GM12878 (cell line): Measurements from ENCODE around the gene DLX1.

Experiments used
- ATF3 ChIP-seq: IDR thresholded peaks from 2 replicates; pipeline ENCODE4 v1.6.1; 2011; ENCODE audit warnings: low read depth, mild to moderate bottlenecking, low read length, moderate library complexity, borderline replicate concordance; ENCODE audit errors: extremely low read depth
- GABPA ChIP-seq: IDR thresholded peaks from 2 replicates; pipeline ENCODE4 v1.6.1; 2014; ENCODE audit warnings: antibody characterized with exemption, low read depth, mild to moderate bottlenecking, inconsistent platforms
- PML ChIP-seq: IDR thresholded peaks from 2 replicates; pipeline ENCODE4 v1.6.1; 2012; ENCODE audit warnings: low read length, inconsistent platforms
- POLR2A ChIP-seq: IDR thresholded peaks from 2 replicates; pipeline ENCODE4 v1.6.1; 2011; ENCODE audit warnings: low read depth, mild to moderate bottlenecking, low read length
- RAD21 ChIP-seq: IDR thresholded peaks from 2 replicates; pipeline ENCODE4 v1.6.1; 2011; ENCODE audit warnings: mild to moderate bottlenecking, low read depth, low read length, moderate library complexity; ENCODE audit not compliant: insufficient read depth
- RAD51 ChIP-seq: fragments of 450-650 bp; IDR thresholded peaks from 2 replicates; pipeline ENCODE4 v1.6.1; 2016; ENCODE audit warnings: moderate library complexity, mild to moderate bottlenecking, inconsistent platforms
- SREBF1 ChIP-seq: IDR thresholded peaks from 2 replicates; pipeline ENCODE4 v1.6.1; 2012; ENCODE audit warnings: mild to moderate bottlenecking, low read length
- TF ChIP-seq, protein P1 (sequence below), 3 experiments: IDR thresholded peaks in 2 of 3; conservative IDR thresholded peaks in 1 of 3; 2 replicates each; pipeline ENCODE4 v1.5.1; 2011; ENCODE audit warnings: low read depth in 3 of 3, low read length in 3 of 3, mild to moderate bottlenecking in 3 of 3, control low read depth in 2 of 3, moderate library complexity in 2 of 3, inconsistent platforms in 1 of 3, mixed read lengths in 1 of 3; ENCODE audit not compliant: control insufficient read depth in 2 of 3, insufficient read depth in 1 of 3; ENCODE audit errors: extremely low read depth in 1 of 3
- TF ChIP-seq, protein P2 (sequence below): IDR thresholded peaks from 2 replicates; pipeline ENCODE4 v1.6.1; 2012; ENCODE audit warnings: mild to moderate bottlenecking, low read depth, low read length

- TF ChIP-seq, protein P1, sequence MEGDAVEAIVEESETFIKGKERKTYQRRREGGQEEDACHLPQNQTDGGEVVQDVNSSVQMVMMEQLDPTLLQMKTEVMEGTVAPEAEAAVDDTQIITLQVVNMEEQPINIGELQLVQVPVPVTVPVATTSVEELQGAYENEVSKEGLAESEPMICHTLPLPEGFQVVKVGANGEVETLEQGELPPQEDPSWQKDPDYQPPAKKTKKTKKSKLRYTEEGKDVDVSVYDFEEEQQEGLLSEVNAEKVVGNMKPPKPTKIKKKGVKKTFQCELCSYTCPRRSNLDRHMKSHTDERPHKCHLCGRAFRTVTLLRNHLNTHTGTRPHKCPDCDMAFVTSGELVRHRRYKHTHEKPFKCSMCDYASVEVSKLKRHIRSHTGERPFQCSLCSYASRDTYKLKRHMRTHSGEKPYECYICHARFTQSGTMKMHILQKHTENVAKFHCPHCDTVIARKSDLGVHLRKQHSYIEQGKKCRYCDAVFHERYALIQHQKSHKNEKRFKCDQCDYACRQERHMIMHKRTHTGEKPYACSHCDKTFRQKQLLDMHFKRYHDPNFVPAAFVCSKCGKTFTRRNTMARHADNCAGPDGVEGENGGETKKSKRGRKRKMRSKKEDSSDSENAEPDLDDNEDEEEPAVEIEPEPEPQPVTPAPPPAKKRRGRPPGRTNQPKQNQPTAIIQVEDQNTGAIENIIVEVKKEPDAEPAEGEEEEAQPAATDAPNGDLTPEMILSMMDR (IDR thresholded peaks at IDR 0.05 in 2 of 3, conservative IDR thresholded peaks at IDR 0.05 in 1 of 3; ENCODE audit: control insufficient read depth in 2 of 3, extremely low read depth in 1 of 3, insufficient read depth in 1 of 3, low read depth in 3 of 3, low read length in 3 of 3): no peak
- TF ChIP-seq, protein P2, sequence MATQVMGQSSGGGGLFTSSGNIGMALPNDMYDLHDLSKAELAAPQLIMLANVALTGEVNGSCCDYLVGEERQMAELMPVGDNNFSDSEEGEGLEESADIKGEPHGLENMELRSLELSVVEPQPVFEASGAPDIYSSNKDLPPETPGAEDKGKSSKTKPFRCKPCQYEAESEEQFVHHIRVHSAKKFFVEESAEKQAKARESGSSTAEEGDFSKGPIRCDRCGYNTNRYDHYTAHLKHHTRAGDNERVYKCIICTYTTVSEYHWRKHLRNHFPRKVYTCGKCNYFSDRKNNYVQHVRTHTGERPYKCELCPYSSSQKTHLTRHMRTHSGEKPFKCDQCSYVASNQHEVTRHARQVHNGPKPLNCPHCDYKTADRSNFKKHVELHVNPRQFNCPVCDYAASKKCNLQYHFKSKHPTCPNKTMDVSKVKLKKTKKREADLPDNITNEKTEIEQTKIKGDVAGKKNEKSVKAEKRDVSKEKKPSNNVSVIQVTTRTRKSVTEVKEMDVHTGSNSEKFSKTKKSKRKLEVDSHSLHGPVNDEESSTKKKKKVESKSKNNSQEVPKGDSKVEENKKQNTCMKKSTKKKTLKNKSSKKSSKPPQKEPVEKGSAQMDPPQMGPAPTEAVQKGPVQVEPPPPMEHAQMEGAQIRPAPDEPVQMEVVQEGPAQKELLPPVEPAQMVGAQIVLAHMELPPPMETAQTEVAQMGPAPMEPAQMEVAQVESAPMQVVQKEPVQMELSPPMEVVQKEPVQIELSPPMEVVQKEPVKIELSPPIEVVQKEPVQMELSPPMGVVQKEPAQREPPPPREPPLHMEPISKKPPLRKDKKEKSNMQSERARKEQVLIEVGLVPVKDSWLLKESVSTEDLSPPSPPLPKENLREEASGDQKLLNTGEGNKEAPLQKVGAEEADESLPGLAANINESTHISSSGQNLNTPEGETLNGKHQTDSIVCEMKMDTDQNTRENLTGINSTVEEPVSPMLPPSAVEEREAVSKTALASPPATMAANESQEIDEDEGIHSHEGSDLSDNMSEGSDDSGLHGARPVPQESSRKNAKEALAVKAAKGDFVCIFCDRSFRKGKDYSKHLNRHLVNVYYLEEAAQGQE: no peak
- TF ChIP-seq PML (no peak), POLR2A (no peak), SREBF1 (no peak), ATF3 (no peak), RAD21 (no peak), GABPA (no peak), RAD51 (no peak)
Measured at GRCh38 chr2:172116107-172116506, 30.8 kb downstream of the DLX1 start.
